GM12892 (cell line): ENCODE measurements around the gene RAB10.
"Not testable (repeated sequence)": the region's sequence is repeated elsewhere in the genome, so short reads cannot be mapped to it uniquely, and the experiment has no call there.

Experiments
- POLR2A ChIP-seq: IDR thresholded peaks from 2 replicates; pipeline ENCODE4 v1.6.1; 2011; ENCODE audit warnings: low read depth, low read length, control low read depth
- POLR2AphosphoS5 ChIP-seq: IDR thresholded peaks from 2 replicates; pipeline ENCODE4 v1.6.1; 2011; ENCODE audit warnings: low read depth, low read length, control low read depth
- TAF1 ChIP-seq: IDR thresholded peaks from 2 replicates; pipeline ENCODE4 v1.6.1; 2011; ENCODE audit warnings: low read depth, mild to moderate bottlenecking, control low read depth, low read length, borderline replicate concordance

DNA sequence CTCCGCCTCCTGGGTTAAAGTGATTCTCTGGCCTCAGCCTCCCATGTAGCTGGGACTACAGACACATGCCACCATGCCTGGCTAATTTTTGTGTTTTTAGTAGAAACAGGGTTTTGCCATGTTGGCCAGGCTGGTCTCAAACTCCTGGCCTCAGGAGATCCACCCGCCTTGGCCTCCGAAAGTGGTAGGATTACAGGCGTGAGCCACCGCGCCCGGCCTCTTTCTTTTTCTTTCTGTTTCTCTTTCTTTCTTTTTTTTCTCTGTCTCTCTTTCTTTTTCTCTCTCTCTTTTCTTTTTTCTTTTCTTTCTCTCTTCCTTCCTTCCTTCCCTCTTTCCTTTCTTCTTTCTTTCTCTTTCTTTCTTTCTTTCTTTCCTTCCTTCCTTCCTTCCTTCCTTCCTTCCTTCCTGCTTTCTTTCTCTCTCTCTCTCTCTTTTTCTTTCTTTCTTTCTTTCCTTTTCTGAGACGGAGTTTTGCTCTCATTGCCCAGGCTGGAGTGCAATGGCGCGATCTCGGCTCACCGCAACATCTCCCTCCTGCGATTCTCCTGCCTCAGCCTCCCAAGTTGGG lies 35.0 kb upstream of the RAB10 start:
- TF ChIP-seq POLR2AphosphoS5, POLR2A, TAF1: not testable (repeated sequence)
